HG03558 (cell line): ENCODE data around the gene SRD5A3.

ENCODE experiments used
- ATAC-seq: cut with Tn5 transposase; IDR thresholded peaks from one replicate; pipeline ENCODE4 v1.9.1; 2021; ENCODE audit warnings: moderate number of reproducible peaks; ENCODE audit not compliant: unreplicated experiment; ENCODE audit errors: extremely low read depth

The SRD5A3 gene

DNA sequence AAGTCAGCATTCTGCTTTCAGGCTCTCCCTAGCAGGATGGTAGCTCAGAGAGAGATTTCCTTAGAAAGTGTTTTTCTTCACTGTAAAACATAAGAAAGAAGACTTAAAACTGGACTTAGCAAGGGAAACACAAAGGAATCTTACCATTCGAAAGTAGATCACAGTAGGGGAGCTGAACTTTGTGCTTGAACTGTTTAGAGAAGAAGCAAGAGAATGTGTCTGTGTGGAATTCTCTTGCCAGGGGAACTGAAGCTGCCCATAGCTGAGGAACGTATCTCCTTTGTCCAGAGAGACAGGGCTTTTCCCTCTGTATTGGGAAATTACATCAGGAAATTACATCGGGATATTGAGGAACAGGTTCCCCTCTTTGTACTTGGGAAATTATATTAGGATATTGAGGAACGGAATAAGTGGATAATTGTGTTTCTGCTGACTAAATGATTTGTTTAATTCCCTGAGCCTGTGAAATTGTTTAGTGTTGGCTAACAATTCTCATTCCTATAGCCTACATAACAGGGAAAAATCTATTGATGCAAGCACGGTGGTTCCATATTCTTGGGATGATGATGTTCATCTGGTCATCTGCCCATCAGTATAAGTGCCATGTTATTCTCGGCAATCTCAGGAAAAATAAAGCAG, 21.2 kb downstream of the SRD5A3 start:
- ATAC-seq = no peak

- no peak for ATAC-seq
Measured at GRCh38 chr4:55369968-55370367, 23.9 kb downstream of the SRD5A3 start.

GRCh38 chr4:55372259-55372658, 26.2 kb downstream of the SRD5A3 start:
- ATAC-seq = no peak

- ATAC-seq = no peak
Measured at GRCh38 chr4:55373461-55373860, 27.4 kb downstream of the SRD5A3 start.

DNA sequence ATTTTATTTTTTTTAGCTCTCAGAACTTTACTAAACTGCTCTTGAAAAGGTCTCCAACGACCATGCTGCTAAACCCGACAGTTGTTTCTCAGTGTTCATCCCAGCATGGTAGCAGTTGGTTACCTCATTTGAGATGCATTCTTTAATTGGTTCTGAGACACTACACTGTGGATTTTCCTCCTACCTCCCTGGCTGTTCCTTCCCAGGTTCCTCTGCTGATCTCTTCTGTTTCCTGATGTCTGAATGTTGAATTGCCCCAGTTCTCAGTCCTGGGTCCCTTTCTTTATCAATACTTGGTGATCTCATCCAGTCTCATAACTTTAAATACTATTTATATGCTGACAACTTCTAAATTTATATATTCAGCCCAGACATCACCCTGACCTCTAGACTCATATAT, 30.7 kb downstream of the SRD5A3 start:
- no peak for ATAC-seq

GRCh38 chr4:55378617-55379467, 32.8 kb downstream of the SRD5A3 start:
- no peak for ATAC-seq

GRCh38 chr4:55380576-55380975, 34.5 kb downstream of the SRD5A3 start:
- no peak for ATAC-seq

DNA sequence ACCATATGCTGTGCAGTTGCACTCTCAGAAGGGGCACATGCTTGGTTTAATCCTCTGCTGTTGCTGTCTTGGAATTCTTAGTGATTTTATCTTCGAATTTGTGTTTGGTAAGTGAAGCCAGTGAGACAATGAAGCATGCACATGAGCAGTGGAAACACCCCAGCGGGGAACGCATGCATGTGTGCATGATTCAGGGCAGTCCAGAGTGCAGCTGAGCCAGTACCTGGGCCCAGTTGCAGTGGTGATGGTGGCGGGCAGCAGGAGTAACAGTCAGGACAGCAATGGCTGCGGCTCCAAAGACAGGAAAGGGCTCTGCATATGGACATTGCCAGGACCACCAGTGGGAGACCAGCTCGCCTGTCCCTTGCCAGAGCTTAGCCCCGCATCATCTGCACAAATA, 35.5 kb downstream of the SRD5A3 start:
- ATAC-seq = no peak

- no peak for ATAC-seq
Measured at GRCh38 chr4:55382488-55383003, 36.5 kb downstream of the SRD5A3 start.

GRCh38 chr4:55385201-55385649, 39.2 kb downstream of the SRD5A3 start:
- no peak for ATAC-seq

GRCh38 chr4:55386073-55386472, 40.0 kb downstream of the SRD5A3 start:
- no peak for ATAC-seq

- no peak for ATAC-seq
Measured at GRCh38 chr4:55386840-55387239, 40.8 kb downstream of the SRD5A3 start.

GRCh38 chr4:55393461-55394320, 47.6 kb downstream of the SRD5A3 start:
- ATAC-seq = no peak

DNA sequence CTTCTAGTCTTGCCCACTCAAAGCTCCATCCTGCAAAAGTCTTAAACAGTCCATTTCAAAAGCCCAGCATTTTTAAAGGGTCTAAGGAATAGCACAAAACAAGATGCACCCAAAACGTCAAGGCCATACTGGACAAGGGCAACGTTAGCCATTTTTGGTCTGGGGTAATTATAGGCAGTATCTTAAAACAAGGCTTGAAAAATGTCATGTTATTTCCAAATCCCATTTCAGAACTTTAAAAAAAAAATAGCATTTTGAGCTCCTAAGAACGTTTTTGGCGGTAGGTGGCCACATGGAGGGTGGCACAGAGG, 49.1 kb downstream of the SRD5A3 start:
- no peak for ATAC-seq

GRCh38 chr4:55395529-55396307, 49.7 kb downstream of the SRD5A3 start, which contains the start of gene TMEM165:
TSS of gene TMEM165 (plus strand) at chr4:55395957. CDS start at chr4:55396190, 233 bp downstream.
- peak; percentile 87 for ATAC-seq

- ATAC-seq = peak; percentile 4
Measured at GRCh38 chr4:55396308-55397125, 50.5 kb downstream of the SRD5A3 start.

GRCh38 chr4:55397126-55397436, 51.0 kb downstream of the SRD5A3 start:
- no peak for ATAC-seq

- no peak for ATAC-seq
Measured at GRCh38 chr4:55397520-55398321, 51.7 kb downstream of the SRD5A3 start.
